HCT116 (cell line): ENCODE data around the gene COX6A2.

ENCODE experiments used
- CTCF ChIP-seq, 3 experiments: fragments of 200-600 bp in 1 of 3; sonication (generic) in 1 of 3; IDR thresholded peaks in 2 of 3; conservative IDR thresholded peaks in 1 of 3; 2 replicates each; pipeline ENCODE4 v1.5.1; 2012 to 2017; ENCODE audit warnings: low read depth in 2 of 3, low read length in 2 of 3, antibody characterized with exemption in 1 of 3, borderline replicate concordance in 1 of 3, control low read depth in 1 of 3, mild to moderate bottlenecking in 1 of 3, mixed read lengths in 1 of 3, mixed run types in 1 of 3, moderate library complexity in 1 of 3; ENCODE audit not compliant: insufficient read depth in 1 of 3
- EZH2 ChIP-seq: fragments of 200-600 bp; sonication (generic); IDR thresholded peaks from 2 replicates; pipeline ENCODE4 v1.6.1; 2017; ENCODE audit warnings: antibody characterized with exemption, mixed run types
- POLR2A ChIP-seq: IDR thresholded peaks from 2 replicates; pipeline ENCODE4 v1.7.0; 2011; ENCODE audit warnings: borderline replicate concordance; ENCODE audit not compliant: insufficient read depth, insufficient read length; ENCODE audit errors: extremely low read depth
- ZNF274 ChIP-seq: fragments of 200-500 bp; sonication (Bioruptor generic); IDR thresholded peaks from 2 replicates; pipeline ENCODE4 v1.6.1; 2014; ENCODE audit warnings: mild to moderate bottlenecking, low read depth, low read length, inconsistent platforms

DNA sequence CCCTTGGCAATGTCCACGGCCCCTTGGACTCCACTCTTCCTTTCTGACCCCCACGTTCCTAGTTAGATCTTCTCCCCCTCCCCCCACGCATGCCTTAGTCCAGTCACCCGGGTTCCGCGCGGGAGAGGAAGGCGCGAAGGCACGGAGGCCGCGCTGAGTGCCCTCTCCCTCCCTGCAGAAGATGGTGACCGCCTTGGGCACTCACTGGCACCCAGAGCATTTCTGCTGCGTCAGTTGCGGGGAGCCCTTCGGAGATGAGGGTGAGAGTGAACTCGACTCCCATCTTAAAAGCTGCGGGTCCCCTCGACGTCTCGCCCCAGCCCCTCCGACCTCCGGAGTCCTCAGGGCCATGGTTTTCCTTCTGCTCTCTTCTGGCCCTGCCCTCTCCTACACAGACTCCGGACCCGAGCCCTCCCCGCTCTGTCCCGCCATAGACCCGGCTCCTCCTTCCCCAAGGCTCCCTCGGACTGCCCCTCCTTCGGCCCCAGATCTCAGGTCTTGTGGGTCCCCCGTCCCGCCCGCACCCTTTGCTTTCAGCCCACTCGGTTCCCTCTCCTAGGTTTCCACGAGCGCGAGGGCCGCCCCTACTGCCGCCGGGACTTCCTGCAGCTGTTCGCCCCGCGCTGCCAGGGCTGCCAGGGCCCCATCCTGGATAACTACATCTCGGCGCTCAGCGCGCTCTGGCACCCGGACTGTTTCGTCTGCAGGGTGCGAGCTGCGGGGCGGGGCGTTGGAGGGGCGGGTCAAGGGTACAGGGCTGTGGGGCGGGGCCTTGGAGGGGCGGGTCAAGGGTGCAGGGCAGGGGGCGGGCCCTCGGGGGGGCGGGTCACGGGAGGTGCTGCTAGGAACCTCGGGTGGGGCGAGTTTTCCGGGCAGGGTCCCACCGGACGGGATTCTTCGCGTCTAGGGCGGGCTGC lies 48.4 kb upstream of the COX6A2 start:
- no peak for TF ChIP-seq POLR2A
- no peak for TF ChIP-seq EZH2
- TF ChIP-seq ZNF274 = no peak
- TF ChIP-seq CTCF (IDR thresholded peaks at IDR 0.05 in 2 of 3, conservative IDR thresholded peaks at IDR 0.05 in 1 of 3; ENCODE audit: borderline replicate concordance in 1 of 3, insufficient read depth in 1 of 3, low read depth in 2 of 3, low read length in 2 of 3) = no peak
